ENCODE results near the gene WFIKKN2.
A peak's percentile ranks its signal among the peaks of the same experiment; 100 is the strongest.

The WFIKKN2 gene

DNA sequence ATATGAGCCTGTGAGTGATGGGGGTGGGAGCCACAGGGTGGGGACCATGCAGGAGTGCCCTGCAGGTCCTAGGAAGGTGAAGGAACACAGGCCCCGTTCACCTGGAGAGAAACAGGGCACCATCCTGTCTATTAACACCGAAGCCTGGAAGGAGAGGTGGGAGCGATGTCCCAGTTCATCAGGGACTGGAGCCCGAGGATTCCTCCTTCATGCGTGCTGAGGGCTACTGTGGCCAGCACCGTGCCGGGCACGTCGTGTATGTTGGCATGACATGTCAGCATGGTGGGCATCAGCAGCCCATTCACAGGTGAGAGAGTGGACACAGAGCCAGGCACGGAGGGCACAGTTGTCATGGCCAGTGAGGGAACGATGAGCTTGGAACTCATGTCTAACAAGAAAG, 1.4 kb downstream of the WFIKKN2 start:
- no peak for DNase-seq

DNA sequence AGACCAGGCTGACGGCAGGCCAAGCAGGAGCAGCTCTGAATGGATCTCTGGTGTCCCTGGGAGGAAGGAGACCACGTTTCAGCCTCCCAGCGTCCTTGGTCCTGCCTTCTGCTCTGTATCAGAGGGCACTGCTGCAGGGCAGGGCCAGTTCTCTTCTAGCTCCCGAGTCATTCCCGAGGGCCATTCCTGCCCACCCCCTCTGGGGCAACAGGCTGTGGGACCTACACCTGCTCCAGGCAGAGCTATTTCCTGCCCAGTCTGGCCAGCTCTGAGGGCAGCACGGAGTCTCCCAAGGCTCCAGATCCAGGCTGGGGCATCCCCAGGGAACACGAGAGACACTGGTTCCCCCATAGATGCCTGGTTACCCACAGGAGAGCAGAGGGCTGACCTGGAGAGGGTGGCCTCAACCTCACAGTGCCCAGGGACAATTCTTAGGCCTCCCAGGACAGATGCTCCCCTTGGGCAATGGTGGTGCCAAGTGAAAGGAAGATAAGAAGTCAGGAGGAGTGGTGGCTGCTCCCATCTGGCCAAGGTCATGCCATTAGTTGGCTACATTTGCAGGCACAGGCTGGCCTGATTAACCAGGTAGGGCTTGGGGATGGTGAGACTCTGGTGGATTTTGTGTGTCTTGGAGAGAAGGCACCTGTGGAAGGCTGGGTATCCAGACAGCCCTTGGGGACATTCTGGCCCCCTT, 2.0 kb downstream of the WFIKKN2 start:
- DNase-seq, result no peak

GRCh38 chr17:50837980-50838954, 2.9 kb downstream of the WFIKKN2 start:
- no peak for DNase-seq

GRCh38 chr17:50839591-50840310, 4.4 kb downstream of the WFIKKN2 start:
- no peak for DNase-seq

DNA sequence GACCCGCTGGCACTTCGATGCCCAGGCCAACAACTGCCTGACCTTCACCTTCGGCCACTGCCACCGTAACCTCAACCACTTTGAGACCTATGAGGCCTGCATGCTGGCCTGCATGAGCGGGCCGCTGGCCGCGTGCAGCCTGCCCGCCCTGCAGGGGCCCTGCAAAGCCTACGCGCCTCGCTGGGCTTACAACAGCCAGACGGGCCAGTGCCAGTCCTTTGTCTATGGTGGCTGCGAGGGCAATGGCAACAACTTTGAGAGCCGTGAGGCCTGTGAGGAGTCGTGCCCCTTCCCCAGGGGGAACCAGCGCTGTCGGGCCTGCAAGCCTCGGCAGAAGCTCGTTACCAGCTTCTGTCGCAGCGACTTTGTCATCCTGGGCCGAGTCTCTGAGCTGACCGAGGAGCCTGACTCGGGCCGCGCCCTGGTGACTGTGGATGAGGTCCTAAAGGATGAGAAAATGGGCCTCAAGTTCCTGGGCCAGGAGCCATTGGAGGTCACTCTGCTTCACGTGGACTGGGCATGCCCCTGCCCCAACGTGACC, 5.0 kb downstream of the WFIKKN2 start:
- DNase-seq, result no peak

DNA sequence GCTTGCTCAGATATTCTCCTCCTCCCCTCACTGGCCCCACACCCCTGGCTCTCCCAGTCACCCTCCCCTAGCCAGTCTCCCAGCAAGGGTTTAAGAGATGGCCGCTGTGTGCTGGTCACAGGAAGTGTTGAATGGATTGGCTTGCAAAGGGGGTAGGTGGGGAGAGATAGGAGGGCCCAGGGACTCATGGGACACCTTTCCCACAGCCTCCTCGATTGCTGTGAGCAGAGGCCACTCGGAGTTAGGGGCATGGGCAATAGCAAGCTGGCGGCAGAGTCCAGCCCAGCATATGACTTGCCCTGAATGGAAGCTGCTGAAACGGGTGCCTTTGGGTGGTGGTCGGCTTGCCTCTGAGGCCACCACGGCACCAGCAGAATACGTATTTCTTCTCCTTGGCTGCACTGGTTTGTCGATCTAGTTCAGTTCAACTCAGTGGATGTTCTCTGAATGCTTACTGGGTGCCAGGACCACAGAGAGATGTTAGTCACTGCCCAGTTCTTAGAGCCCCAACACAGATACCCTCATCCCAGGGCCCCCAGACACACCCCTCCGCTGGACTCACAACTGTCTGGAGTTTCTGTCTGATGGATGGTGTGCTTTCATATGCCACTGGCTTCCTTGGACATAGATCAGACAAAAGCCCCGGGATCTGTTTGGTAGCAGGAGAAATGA, 6.0 kb downstream of the WFIKKN2 start:
- DNase-seq, result no peak

GRCh38 chr17:50841949-50842354, 6.6 kb downstream of the WFIKKN2 start:
- DNase-seq, result peak; percentile 37

DNA sequence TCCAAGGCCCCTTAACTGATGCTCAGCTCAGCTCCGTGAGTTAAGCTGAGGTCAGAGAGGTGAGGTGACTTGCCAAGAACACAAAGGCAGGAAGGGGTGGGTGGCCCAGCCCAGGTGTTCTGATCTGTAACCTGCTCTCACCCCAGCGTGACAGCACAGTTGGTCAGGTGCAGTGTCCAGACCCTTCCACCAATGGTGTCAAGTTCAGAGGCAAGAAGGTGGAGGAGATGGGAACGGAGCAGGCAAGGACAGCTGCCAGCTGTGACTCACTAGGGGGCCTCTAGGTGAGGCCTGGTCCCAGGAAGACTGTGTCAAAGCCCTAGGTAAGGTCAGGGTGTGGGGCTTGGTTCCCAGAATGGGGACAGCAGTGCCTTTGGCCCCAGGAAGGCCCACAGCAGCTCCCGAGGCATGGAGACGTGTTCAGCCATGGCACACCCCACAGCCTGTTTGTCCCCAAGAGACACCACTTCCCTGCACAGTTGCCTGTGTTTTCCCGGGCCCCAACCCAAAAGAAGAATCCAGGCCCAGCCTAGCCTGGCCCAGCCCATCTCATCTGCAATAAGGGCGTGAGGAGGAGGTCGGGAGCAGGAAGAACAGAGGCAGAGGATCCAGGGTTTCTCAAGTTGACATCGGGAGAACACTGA, 7.2 kb downstream of the WFIKKN2 start:
- DNase-seq, result no peak

- DNase-seq, result no peak
These were observed 7.9 kb downstream of the WFIKKN2 start for GRCh38 chr17:50843150-50843905.

- no peak for DNase-seq
These were observed 8.8 kb downstream of the WFIKKN2 start for GRCh38 chr17:50844117-50844700.

- no peak for DNase-seq
These were observed 10.1 kb downstream of the WFIKKN2 start for GRCh38 chr17:50845240-50846147.

- no peak for DNase-seq
These were observed 12.2 kb downstream of the WFIKKN2 start for GRCh38 chr17:50847566-50847965.

DNA sequence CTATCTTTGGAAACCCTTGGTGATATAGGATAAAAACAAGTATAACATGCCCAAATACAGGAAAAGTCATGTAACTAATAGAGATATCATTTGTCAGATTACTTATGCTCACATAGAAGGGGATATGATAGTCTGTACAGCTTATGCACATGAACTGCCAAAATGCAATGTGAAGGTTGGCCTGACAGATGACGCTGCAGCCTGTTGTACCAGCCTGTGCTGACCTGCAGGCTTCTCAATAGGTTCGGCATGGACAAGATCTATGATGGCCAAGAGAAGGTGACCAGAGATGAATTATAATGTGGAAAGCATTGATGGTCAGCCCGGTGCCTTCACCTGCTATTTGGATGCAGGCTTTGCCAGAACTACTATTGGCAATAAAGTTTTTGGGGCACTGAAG, 12.7 kb downstream of the WFIKKN2 start:
- no peak for DNase-seq

- no peak for DNase-seq
These were observed 13.3 kb downstream of the WFIKKN2 start for GRCh38 chr17:50848711-50849110.

- no peak for DNase-seq
These were observed 15.3 kb downstream of the WFIKKN2 start for GRCh38 chr17:50850640-50851039.

DNA sequence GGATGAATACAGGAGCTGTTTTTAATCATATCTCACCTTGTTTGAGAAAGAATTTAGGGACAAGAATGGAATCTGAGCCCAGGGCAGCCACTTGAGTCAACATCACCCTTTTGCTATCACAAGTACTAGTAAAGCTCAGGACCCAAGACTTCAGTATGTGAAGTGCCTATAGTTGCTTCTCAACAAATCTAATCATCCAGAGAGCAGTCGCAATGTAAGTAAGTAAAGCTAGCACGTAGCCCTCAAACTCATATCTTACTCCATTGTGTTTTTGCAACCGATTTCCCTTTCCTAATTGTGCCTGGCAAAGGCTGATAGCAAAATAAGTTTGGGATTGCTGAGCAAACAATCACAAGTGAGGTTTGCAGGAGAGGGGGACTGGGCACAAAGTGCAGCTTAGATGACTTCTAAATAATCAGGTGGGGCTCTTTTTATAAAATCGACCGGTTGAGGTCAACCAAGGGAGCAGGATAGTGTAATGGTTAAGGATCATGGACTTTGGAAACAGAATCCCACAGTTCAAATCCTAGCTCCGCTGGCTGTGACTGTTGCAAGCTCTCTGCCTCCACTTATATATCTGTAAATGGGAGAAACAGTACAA, 17.7 kb downstream of the WFIKKN2 start:
- no peak for DNase-seq

DNA sequence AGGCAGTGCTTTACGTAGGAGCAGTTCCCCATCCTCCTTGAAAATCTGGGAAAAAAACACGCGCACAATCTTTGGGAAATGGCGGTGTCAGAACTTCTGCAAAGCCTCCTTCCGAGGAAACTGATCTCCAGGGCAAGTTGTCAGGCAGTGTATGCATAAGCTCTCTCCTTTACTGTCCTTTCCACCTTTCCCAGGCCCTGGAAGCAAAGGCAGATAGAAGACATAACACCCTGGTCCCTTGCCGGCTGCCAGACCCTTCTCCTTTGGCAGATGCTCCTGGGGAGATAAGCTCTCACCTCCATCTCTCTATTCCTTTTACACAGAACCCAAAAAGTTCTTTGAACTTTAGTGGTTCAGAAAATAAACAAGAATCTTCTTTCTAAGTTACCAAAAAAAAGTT, 18.4 kb downstream of the WFIKKN2 start:
- DNase-seq, result no peak

- DNase-seq, result no peak
These were observed 20.4 kb downstream of the WFIKKN2 start for GRCh38 chr17:50855708-50856330.

DNA sequence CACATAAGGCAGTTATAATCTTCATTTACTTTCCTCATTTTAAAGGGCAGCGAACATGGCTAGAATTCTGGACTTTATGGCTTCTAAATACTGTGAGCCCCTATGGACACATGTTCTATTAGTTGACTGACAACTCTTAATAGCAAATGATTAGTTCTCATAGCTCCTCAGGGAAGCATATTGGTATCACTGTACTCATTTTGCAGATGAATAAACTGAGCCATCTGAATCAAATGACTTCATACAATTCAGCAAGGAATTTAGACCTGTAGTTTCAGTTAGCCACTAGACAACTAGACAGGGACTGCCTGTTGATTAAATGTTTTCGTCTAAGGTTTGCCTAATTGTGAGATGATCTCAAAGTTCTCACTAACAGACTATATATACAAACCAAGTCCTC, 21.0 kb downstream of the WFIKKN2 start:
- DNase-seq, result no peak
